Adipocyte (in vitro differentiated cells): Measurements from ENCODE around the gene RAB36.

Experiments used
- DNase-seq: peaks from one replicate; pipeline ENCODE4 v3.0.0-alpha.2; 2015; ENCODE audit warnings: low read depth
- H3K27me3 ChIP-seq: replicated peaks from 2 replicates; pipeline ENCODE4 v1.7.0; 2013; ENCODE audit warnings: mild to moderate bottlenecking, low read length, moderate library complexity; ENCODE audit not compliant: control insufficient read depth, insufficient read depth
- H3K36me3 ChIP-seq: 2 replicates; pipeline ENCODE4 v1.7.0; 2013; ENCODE audit warnings: low read length, mild to moderate bottlenecking, moderate library complexity; ENCODE audit not compliant: control insufficient read depth, insufficient read depth, severe bottlenecking
- H3K4me1 ChIP-seq: 2 replicates; pipeline ENCODE4 v1.7.0; 2013; ENCODE audit warnings: mild to moderate bottlenecking, low read length, moderate library complexity; ENCODE audit not compliant: control insufficient read depth, insufficient read depth
- H3K4me3 ChIP-seq: 2 replicates; pipeline ENCODE4 v1.7.0; 2013; ENCODE audit warnings: mild to moderate bottlenecking, low read length, moderate library complexity
- H3K9ac ChIP-seq: 2 replicates; pipeline ENCODE4 v1.7.0; 2013; ENCODE audit warnings: mild to moderate bottlenecking, low read length, moderate library complexity
- H3K9me3 ChIP-seq: 2 replicates; pipeline ENCODE4 v1.7.0; 2013; ENCODE audit warnings: mild to moderate bottlenecking, low read length, moderate library complexity; ENCODE audit not compliant: control insufficient read depth

The RAB36 gene

DNA sequence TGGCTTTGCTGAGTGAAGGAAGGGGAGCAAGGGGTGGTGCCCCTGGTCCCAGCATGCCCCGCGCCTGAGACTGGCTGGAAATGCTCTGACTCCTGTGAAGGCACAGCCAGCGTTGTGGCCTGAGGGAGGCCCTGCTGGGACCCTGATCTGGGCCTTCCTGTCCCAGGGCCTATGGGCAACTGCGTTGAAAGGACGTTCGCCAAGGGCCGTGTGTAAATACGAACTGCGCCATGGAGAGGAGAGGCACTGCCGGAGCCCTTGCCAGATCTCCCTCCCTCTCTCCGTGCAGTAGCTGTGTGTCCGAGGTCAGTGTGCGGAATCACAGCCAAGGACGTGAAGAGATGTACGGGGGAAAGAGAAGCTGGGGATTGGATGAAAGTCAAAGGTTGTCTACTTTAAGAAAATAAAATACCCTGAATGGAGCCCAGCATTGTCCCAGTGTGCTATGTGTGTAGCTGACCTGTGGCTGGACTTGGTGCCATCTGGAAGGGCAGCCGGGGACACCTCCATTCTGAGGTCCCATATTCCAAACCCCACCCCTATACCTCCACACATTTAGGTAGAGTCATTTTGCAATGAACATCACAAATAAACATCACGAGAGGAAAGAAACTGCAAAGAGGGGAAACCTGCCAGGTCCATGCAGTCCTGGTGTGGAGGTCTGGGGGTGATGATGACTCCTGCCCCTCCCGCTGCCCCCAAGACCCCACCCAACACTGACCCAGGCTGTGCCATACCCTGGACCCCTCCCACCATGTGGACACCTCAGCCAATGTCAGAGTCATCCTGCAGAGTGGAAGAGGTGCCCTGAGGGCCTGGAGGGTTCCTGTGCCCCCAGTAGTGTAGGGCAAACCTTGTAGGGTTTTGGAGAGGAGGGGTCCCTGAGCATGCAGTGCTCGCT, 20.4 kb upstream of the RAB36 start:
- H3K4me1 ChIP-seq: no peaks in the 10 kb centered on the region
- H3K9me3 ChIP-seq: no peaks in the 10 kb centered on the region
- H3K36me3 ChIP-seq: no peaks in the 10 kb centered on the region
- DNase-seq: no peak
- H3K4me3 ChIP-seq: no peak overlapping the region
- H3K27me3 ChIP-seq: peaks cover 18% of the 10 kb centered on the region
- H3K9ac ChIP-seq: peak overlapping the region; percentile 33

GRCh38 chr22:23125512-23126103, 19.7 kb upstream of the RAB36 start:
- Histone ChIP-seq H3K9me3 (no peaks in the 10 kb centered on the region), H3K27me3 (peaks cover 20% of the 10 kb centered on the region), H3K9ac (no peak overlapping the region), H3K4me3 (no peak overlapping the region), H3K36me3 (no peaks in the 10 kb centered on the region), H3K4me1 (no peaks in the 10 kb centered on the region)
- DNase-seq: no peak

- H3K4me1 ChIP-seq: no peaks in the 10 kb centered on the region
- H3K9me3 ChIP-seq: no peaks in the 10 kb centered on the region
- peaks cover 20% of the 10 kb centered on the region for H3K27me3 ChIP-seq
- DNase-seq: no peak
- H3K36me3 ChIP-seq: no peaks in the 10 kb centered on the region
- H3K4me3 ChIP-seq: no peak overlapping the region
- H3K9ac ChIP-seq: no peak overlapping the region
Observed at GRCh38 chr22:23126165-23127054, 18.9 kb upstream of the RAB36 start.

GRCh38 chr22:23127055-23127756, 18.1 kb upstream of the RAB36 start:
- H3K9me3 ChIP-seq: no peaks in the 10 kb centered on the region
- H3K4me1 ChIP-seq: no peaks in the 10 kb centered on the region
- H3K9ac ChIP-seq: no peak overlapping the region
- H3K27me3 ChIP-seq: peaks cover 20% of the 10 kb centered on the region
- H3K4me3 ChIP-seq: no peak overlapping the region
- H3K36me3 ChIP-seq: no peaks in the 10 kb centered on the region
- DNase-seq: no peak

DNA sequence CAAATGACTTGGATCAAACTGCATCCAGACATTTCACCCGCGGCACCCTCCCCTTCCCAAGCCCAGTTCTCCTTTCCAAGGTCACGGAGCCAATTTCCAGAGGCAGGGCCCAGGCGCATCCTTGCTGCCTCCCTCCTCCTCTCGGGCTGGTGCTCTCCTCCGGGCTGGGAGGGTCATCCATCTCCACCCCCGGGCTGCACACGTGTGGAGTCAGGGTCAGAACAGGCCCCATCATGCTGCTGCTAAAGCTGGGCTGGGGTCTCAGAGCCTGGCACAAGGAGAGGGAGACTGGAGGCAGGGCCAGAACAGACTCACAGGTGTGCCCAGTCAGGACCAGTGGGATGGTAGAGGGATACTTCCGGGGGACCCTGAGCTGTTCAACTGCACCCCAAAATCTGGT, 17.5 kb upstream of the RAB36 start:
- no peaks in the 10 kb centered on the region for H3K36me3 ChIP-seq
- peaks cover 17% of the 10 kb centered on the region for H3K27me3 ChIP-seq
- H3K4me1 ChIP-seq: no peaks in the 10 kb centered on the region
- no peak overlapping the region for H3K4me3 ChIP-seq
- no peak overlapping the region for H3K9ac ChIP-seq
- H3K9me3 ChIP-seq: no peaks in the 10 kb centered on the region
- no peak for DNase-seq

GRCh38 chr22:23128269-23129108, 16.8 kb upstream of the RAB36 start:
- Histone ChIP-seq H3K27me3 (peaks cover 18% of the 10 kb centered on the region), H3K4me3 (no peak overlapping the region), H3K9ac (no peak overlapping the region), H3K9me3 (no peaks in the 10 kb centered on the region), H3K36me3 (no peaks in the 10 kb centered on the region), H3K4me1 (no peaks in the 10 kb centered on the region)
- DNase-seq: peak; percentile 90

GRCh38 chr22:23129149-23129548, 16.1 kb upstream of the RAB36 start:
- DNase-seq: no peak
- Histone ChIP-seq H3K4me3 (no peak overlapping the region), H3K36me3 (no peaks in the 10 kb centered on the region), H3K4me1 (no peaks in the 10 kb centered on the region), H3K9ac (no peak overlapping the region), H3K9me3 (no peaks in the 10 kb centered on the region), H3K27me3 (peaks cover 18% of the 10 kb centered on the region)

DNA sequence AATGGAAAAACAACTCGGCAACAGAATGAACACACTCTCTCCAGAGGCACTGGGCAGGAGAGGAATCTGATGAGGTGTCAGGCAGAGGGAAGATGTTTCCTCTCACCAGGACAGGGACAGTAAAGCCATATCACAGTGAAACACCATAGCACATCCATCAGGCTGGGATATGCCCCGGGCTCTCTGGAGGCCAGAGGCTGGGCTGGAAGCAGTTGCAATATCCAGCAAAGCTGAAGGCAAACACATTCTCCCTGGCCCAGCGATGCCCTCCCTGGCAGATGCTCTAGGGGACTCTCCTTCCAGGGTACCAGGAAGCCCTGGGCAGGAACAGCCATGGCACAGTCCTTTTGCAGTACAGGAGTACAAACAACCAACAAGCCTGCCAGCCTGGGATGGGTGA, 14.6 kb upstream of the RAB36 start:
- H3K36me3 ChIP-seq: no peaks in the 10 kb centered on the region
- DNase-seq: no peak
- H3K9ac ChIP-seq: no peak overlapping the region
- H3K4me1 ChIP-seq: no peaks in the 10 kb centered on the region
- H3K27me3 ChIP-seq: peaks cover 18% of the 10 kb centered on the region
- no peak overlapping the region for H3K4me3 ChIP-seq
- H3K9me3 ChIP-seq: no peaks in the 10 kb centered on the region

- H3K9ac ChIP-seq: no peak overlapping the region
- peaks cover 11% of the 10 kb centered on the region for H3K27me3 ChIP-seq
- H3K36me3 ChIP-seq: no peaks in the 10 kb centered on the region
- no peaks in the 10 kb centered on the region for H3K4me1 ChIP-seq
- H3K9me3 ChIP-seq: no peaks in the 10 kb centered on the region
- DNase-seq: no peak
- no peak overlapping the region for H3K4me3 ChIP-seq
Observed at GRCh38 chr22:23131931-23132330, 13.3 kb upstream of the RAB36 start.

DNA sequence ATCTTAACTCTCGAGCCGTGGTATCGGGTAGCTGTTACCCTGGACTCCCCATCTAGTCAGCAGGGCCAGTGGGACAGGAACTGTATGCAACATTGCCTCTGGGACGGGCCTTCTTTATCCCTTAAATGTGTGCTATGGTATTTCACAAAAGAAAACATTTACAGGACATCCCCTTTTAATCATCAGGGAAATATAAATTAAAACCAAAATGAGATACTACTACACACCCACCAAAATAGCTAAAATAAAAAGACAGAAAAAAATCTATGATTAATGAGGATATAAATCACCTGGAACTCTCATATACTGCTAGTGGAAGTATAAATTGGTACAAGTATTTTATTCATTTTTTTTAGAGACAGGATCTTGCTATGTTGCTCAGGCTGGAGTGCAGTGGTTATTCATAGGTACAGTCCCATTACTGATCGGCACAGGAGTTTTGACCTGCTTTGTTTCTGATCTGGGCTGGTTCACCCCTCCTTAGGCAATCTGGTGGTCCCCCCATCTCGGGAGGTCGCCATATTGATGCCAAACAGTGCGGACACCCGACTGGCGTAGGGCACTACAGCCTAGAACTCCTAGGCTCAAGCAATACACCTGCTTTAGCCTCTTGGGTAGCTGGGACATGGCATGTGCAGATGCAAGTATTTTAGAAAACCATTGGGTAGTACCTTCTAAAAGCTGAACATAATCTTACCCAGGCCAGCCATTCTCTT, 12.7 kb upstream of the RAB36 start:
- Histone ChIP-seq H3K9me3 (no peaks in the 10 kb centered on the region), H3K4me1 (no peaks in the 10 kb centered on the region), H3K36me3 (no peaks in the 10 kb centered on the region)

More for the DNA sequence above, 12.7 kb upstream of the RAB36 start:
- H3K9ac ChIP-seq: no peak overlapping the region
- H3K4me3 ChIP-seq: no peak overlapping the region
- peaks cover 11% of the 10 kb centered on the region for H3K27me3 ChIP-seq
- DNase-seq: no peak
